Spleen (tissue), 11 donors: ENCODE data around the gene SSBP4. TPM values are rescaled to one million over a fixed set of nuclear protein-coding genes. Genes with fewer than 3 reads are reported as not detected.

Source experiments
- DNase-seq: peaks from one replicate; pipeline ENCODE4 v3.0.0-alpha.2; 2020
- H3K27ac ChIP-seq, 8 donors: fragments of 200-600 bp; sonication (generic) in 7 of 8; 1 replicate in 4 of 8; 2 replicates in 4 of 8; pipeline versions ENCODE4 v1.5.0 to v1.8.0; 2016 to 2021; ENCODE audit warnings: inconsistent platforms in 4 of 8, mild to moderate bottlenecking in 4 of 8, moderate library complexity in 1 of 8
- H3K27me3 ChIP-seq, 7 donors: fragments of 200-600 bp; sonication (generic) in 6 of 7; replicated peaks in 1 of 7; 1 replicate in 4 of 7; 2 replicates in 3 of 7; pipeline versions ENCODE4 v1.5.0 to v1.8.0; 2016 to 2021; ENCODE audit warnings: inconsistent platforms in 3 of 7, mild to moderate bottlenecking in 1 of 7
- H3K36me3 ChIP-seq, 6 donors: fragments of 200-600 bp; sonication (generic) in 5 of 6; 1 replicate in 4 of 6; 2 replicates in 2 of 6; pipeline versions ENCODE4 v1.5.0 to v1.8.0; 2016 to 2021; ENCODE audit warnings: inconsistent platforms in 2 of 6
- H3K4me1 ChIP-seq, 6 donors: fragments of 200-600 bp; sonication (generic) in 5 of 6; 1 replicate in 3 of 6; 2 replicates in 3 of 6; pipeline versions ENCODE4 v1.5.0 to v1.8.0; 2016 to 2021; ENCODE audit warnings: inconsistent platforms in 3 of 6
- H3K4me3 ChIP-seq, 8 donors: fragments of 200-600 bp; sonication (generic) in 7 of 8; 1 replicate in 4 of 8; 2 replicates in 4 of 8; pipeline versions ENCODE4 v1.5.0 to v1.8.0; 2016 to 2021; ENCODE audit warnings: inconsistent platforms in 4 of 8, mild to moderate bottlenecking in 4 of 8, moderate library complexity in 2 of 8
- H3K9me3 ChIP-seq, 8 donors: fragments of 200-600 bp; sonication (generic) in 7 of 8; 1 replicate in 4 of 8; 2 replicates in 4 of 8; pipeline versions ENCODE4 v1.5.0 to v1.8.0; 2016 to 2021; ENCODE audit warnings: inconsistent platforms in 4 of 8
- POLR2A ChIP-seq, 3 donors: fragments of 450-650 bp; IDR thresholded peaks; one replicate each; pipeline ENCODE4 v1.5.1; 2017; ENCODE audit warnings: antibody characterized with exemption in 3 of 3, mild to moderate bottlenecking in 1 of 3
- POLR2AphosphoS5 ChIP-seq, 3 donors: sonication (generic); formaldehyde crosslinking; IDR thresholded peaks; one replicate each; pipeline ENCODE4 v1.5.1; 2017; ENCODE audit warnings: antibody characterized with exemption in 3 of 3
- WGBS, 5 donors: extraction: QIAGEN DNeasy Blood & Tissue Kit in 3 of 5; methylation state at CpG; one replicate each; pipeline versions ENCODE4 v1.1.5 to v1.1.7; 2013 to 2018; 5-methylcytosine and 5-hydroxymethylcytosine counted together
- intact Hi-C: fragments of 100-400 bp; cut with DNase I; formaldehyde crosslinking; loops from one replicate; pipeline ENCODE4 v1.15.0; 2023; ENCODE audit warnings: low total_unique reads
- polyA plus RNA-seq, 3 donors: library from polyadenylated mRNA; stranded (reverse); fragments of 200-250 nt; gene quantifications; one replicate each; pipeline ENCODE4 v1.2.1, GENCODE V29; 2013
- total RNA-seq, 7 donors: library from RNA; depleted of rRNA in 3 of 7; stranded (reverse); fragments of >200 nt in 3 of 7; fragmentation: NEBNext Ultra II Directional in 4 of 7; extraction: Animal tissue kit (Norgen Biotek cat#: 25700) in 4 of 7; gene quantifications; one replicate each; pipeline versions ENCODE4 v1.1.0 to v1.2.1, GENCODE V29; 2016 to 2021
- TF ChIP-seq, protein P1 (sequence below), 11 experiments: fragments of 200-600 bp in 7 of 11; fragments of 450-650 bp in 4 of 11; sonication (generic) in 4 of 11; IDR thresholded peaks in 8 of 11; conservative IDR thresholded peaks in 3 of 11; 1 replicate in 7 of 11; 2 replicates in 4 of 11; pipeline versions ENCODE4 v1.4.0 to v1.8.0; 2016 to 2021; ENCODE audit warnings: antibody characterized with exemption in 11 of 11, inconsistent platforms in 4 of 11, mild to moderate bottlenecking in 1 of 11
- donor health status: healthy with polysubstance abuse.
- donor health status: DM: no; HTN: no; CAD: no; lungs with moderate emphysema.
- donor health status: DM: no; HTN: no; CAD: no.
- donor health status: Bipolar disorder and iron deficiency.
- donor health status: healthy.
- donor health status: DM: no; HTN: no; CAD: no.
- donor health status: DM: yes; HTN: yes; CAD: no.

The SSBP4 gene
- total and polyA plus RNA-seq, 10 donors = 56.3 to 143 (median 88.6) TPM

GRCh38 chr19:18464646-18465045 lies 45.4 kb downstream of the SSBP4 start:
- DNase-seq = peak; percentile 79
- 19 to 41% (median 29%) methylated on average over 6 to 8 of the region's 8 CpGs for WGBS, 5 donors
- TF ChIP-seq POLR2AphosphoS5 (IDR thresholded peaks at IDR 0.05) = peak; percentile 54 to 72 (median 61)
- TF ChIP-seq, protein P1, sequence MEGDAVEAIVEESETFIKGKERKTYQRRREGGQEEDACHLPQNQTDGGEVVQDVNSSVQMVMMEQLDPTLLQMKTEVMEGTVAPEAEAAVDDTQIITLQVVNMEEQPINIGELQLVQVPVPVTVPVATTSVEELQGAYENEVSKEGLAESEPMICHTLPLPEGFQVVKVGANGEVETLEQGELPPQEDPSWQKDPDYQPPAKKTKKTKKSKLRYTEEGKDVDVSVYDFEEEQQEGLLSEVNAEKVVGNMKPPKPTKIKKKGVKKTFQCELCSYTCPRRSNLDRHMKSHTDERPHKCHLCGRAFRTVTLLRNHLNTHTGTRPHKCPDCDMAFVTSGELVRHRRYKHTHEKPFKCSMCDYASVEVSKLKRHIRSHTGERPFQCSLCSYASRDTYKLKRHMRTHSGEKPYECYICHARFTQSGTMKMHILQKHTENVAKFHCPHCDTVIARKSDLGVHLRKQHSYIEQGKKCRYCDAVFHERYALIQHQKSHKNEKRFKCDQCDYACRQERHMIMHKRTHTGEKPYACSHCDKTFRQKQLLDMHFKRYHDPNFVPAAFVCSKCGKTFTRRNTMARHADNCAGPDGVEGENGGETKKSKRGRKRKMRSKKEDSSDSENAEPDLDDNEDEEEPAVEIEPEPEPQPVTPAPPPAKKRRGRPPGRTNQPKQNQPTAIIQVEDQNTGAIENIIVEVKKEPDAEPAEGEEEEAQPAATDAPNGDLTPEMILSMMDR (IDR thresholded peaks at IDR 0.05 in 8 of 11, conservative IDR thresholded peaks at IDR 0.05 in 3 of 11) = no peak
- Histone ChIP-seq H3K27ac (peak overlapping the region in 7 of 8 donors; percentile 43 to 81 (median 66)), H3K4me3 (no peak overlapping the region), H3K27me3 (no peaks in the 10 kb centered on the region), H3K9me3 (no peaks in the 10 kb centered on the region), H3K4me1 (peaks cover 10 to 87% (median 34%) of the 10 kb centered on the region in 6 donors), H3K36me3 (peaks cover 5 to 75% (median 42%) of the 10 kb centered on the region in 6 donors)
- intact Hi-C loops = loop anchor here (10.0 kb wide), 2 partner anchors 110 to 380 kb away; partner anchors contain the start of gene UBA52

GRCh38 chr19:18465214-18465963 lies 46.2 kb downstream of the SSBP4 start:
- WGBS, 5 donors = 94 to 95% (median 95%) methylated on average over 15 to 30 of the region's 30 CpGs
- intact Hi-C loops = loop anchor here (10.0 kb wide), 2 partner anchors 109 to 379 kb away; partner anchors contain the start of gene UBA52
- TF ChIP-seq POLR2AphosphoS5 (IDR thresholded peaks at IDR 0.05) (no peak), POLR2A (IDR thresholded peaks at IDR 0.05) (no peak)
- TF ChIP-seq, protein P1 (IDR thresholded peaks at IDR 0.05 in 8 of 11, conservative IDR thresholded peaks at IDR 0.05 in 3 of 11) = no peak
- H3K4me1 ChIP-seq = peaks cover 10 to 87% (median 38%) of the 10 kb centered on the region in 6 donors
- H3K9me3 ChIP-seq = no peaks in the 10 kb centered on the region
- no peak overlapping the region for H3K4me3 ChIP-seq
- peak; percentile 73 for DNase-seq
- H3K27me3 ChIP-seq = no peaks in the 10 kb centered on the region
- H3K27ac ChIP-seq = peak overlapping the region in 7 of 8 donors; percentile 43 to 81 (median 66)
- H3K36me3 ChIP-seq = peaks cover 5 to 74% (median 36%) of the 10 kb centered on the region in 6 donors

DNA sequence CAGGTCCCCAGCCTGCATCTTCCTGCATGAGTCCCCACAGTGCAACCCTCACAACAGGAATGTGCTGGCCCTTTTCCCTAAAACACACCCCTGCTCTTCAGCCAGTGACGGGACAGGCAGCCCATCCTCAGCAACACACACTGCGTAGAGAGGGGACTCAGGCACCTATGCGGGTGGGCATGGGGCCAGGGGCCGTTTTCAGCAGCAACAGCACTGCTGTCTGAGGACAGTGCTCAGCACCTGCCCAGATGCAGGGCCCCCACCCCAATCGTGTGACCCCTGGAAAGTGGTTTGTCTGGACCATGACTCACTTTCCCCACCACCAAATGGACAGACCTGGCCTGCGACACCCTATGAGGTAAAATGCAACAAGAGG lies 46.8 kb downstream of the SSBP4 start:
- H3K4me1 ChIP-seq = peaks cover 5 to 87% (median 38%) of the 10 kb centered on the region in 6 donors
- no peak overlapping the region for H3K4me3 ChIP-seq
- intact Hi-C loops = loop anchor here (10.0 kb wide), 2 partner anchors 109 to 379 kb away; partner anchors contain the start of gene UBA52
- H3K27me3 ChIP-seq = no peaks in the 10 kb centered on the region
- no peaks in the 10 kb centered on the region for H3K9me3 ChIP-seq
- TF ChIP-seq, protein P1 (IDR thresholded peaks at IDR 0.05 in 8 of 11, conservative IDR thresholded peaks at IDR 0.05 in 3 of 11) = no peak
- no peak for TF ChIP-seq POLR2AphosphoS5 (IDR thresholded peaks at IDR 0.05)
- no peak for TF ChIP-seq POLR2A (IDR thresholded peaks at IDR 0.05)
- DNase-seq = no peak
- peak overlapping the region in 1 of 8 donors; percentile 75 for H3K27ac ChIP-seq
- H3K36me3 ChIP-seq = peaks cover 2 to 74% (median 36%) of the 10 kb centered on the region in 6 donors
- WGBS, 5 donors = 90 to 93% (median 92%) methylated on average over 6 of the region's 6 CpGs

DNA sequence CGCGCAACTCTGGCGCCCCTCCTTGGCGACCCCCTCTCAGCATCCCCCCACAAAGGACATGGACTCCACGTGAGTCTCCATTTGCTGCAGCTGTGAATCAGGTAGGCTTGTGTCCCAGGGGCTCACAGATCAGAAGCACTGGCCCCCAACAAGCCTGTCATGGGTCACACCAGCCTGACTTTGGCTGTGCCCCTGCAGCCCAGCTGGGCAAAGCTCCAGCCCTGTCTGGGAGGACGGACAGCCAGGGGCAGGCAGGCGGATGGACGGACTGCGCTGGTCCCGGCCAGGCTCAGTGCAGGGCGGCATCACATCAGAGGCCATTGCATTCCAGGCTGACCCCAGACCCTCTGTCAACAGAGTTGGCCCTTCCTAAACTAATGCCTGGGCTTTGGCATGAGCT lies 47.2 kb downstream of the SSBP4 start:
- peaks cover 4 to 87% (median 36%) of the 10 kb centered on the region in 6 donors for H3K4me1 ChIP-seq
- intact Hi-C loops = loop anchor here (10.0 kb wide), 2 partner anchors 108 to 378 kb away; partner anchors contain the start of gene UBA52
- peaks cover 0 to 74% (median 36%) of the 10 kb centered on the region in 6 donors for H3K36me3 ChIP-seq
- DNase-seq = no peak
- 91 to 97% (median 96%) methylated on average over 7 to 11 of the region's 11 CpGs for WGBS, 5 donors
- peak overlapping the region in 1 of 8 donors; percentile 27 for H3K27ac ChIP-seq
- no peak overlapping the region for H3K4me3 ChIP-seq
- no peak for TF ChIP-seq POLR2A (IDR thresholded peaks at IDR 0.05)
- TF ChIP-seq POLR2AphosphoS5 (IDR thresholded peaks at IDR 0.05) = no peak
- TF ChIP-seq, protein P1 (IDR thresholded peaks at IDR 0.05 in 8 of 11, conservative IDR thresholded peaks at IDR 0.05 in 3 of 11) = no peak
- no peaks in the 10 kb centered on the region for H3K27me3 ChIP-seq
- no peaks in the 10 kb centered on the region for H3K9me3 ChIP-seq
